Stimulated activated CD8-positive, alpha-beta memory T cell treated with anti-CD3 and anti-CD28 coated beads, Interleukin-7, amount 100 ng/mL, for 1 hour (primary cell): ENCODE results near the gene DDA1.
A peak's percentile ranks its signal among the peaks of the same experiment; 100 is the strongest.

Experiments used
- DNase-seq, 2 donors: peaks; one replicate each; pipeline ENCODE4 v3.0.0-alpha.2; 2020; ENCODE audit warnings: low read depth in 2 of 2

Gene DDA1

GRCh38 chr19:17329366-17330261 lies 20.3 kb downstream of the DDA1 start:
- no peak for DNase-seq

GRCh38 chr19:17330262-17331044 lies 21.1 kb downstream of the DDA1 start:
- DNase-seq: no peak

- DNase-seq: no peak
Observed at GRCh38 chr19:17331045-17331558, 21.7 kb downstream of the DDA1 start.

- DNase-seq: no peak
Observed at GRCh38 chr19:17332360-17332676, 23.0 kb downstream of the DDA1 start.

- no peak for DNase-seq
Observed at GRCh38 chr19:17332677-17333581, 23.6 kb downstream of the DDA1 start.

GRCh38 chr19:17333611-17334413 lies 24.4 kb downstream of the DDA1 start:
- DNase-seq: peak in 1 of 2 donors; percentile 44

- peak; percentile 88 to 92 for DNase-seq
Observed at GRCh38 chr19:17334414-17335409, 25.3 kb downstream of the DDA1 start, which contains the start of gene ANO8. Gene ANO8, minus strand, starts transcription at chr19:17334855. Its CDS starts 185 bp downstream, at chr19:17334670.

- DNase-seq: no peak
Observed at GRCh38 chr19:17335575-17335974, 26.2 kb downstream of the DDA1 start.

GRCh38 chr19:17336872-17337674 lies 27.7 kb downstream of the DDA1 start, which contains the start of gene GTPBP3:
Gene GTPBP3, plus strand, starts transcription at chr19:17337553. Its CDS starts 59 bp downstream, at chr19:17337612.
- peak; percentile 82 to 89 for DNase-seq

- no peak for DNase-seq
Observed at GRCh38 chr19:17337675-17338432, 28.5 kb downstream of the DDA1 start.

GRCh38 chr19:17338433-17339078 lies 29.2 kb downstream of the DDA1 start:
- DNase-seq: no peak

- DNase-seq: no peak
Observed at GRCh38 chr19:17339088-17339741, 29.9 kb downstream of the DDA1 start.

- DNase-seq: no peak
Observed at GRCh38 chr19:17340302-17340870, 31.0 kb downstream of the DDA1 start.

GRCh38 chr19:17340871-17341357 lies 31.6 kb downstream of the DDA1 start:
- DNase-seq: no peak

- DNase-seq: no peak
Observed at GRCh38 chr19:17341386-17341785, 32.0 kb downstream of the DDA1 start.

- no peak for DNase-seq
Observed at GRCh38 chr19:17341845-17342244, 32.5 kb downstream of the DDA1 start.
